Osteoblast (primary cell): ENCODE measurements around the gene VNN1. TPM values are rescaled to one million over a fixed set of nuclear protein-coding genes. Genes with fewer than 3 reads are reported as not detected.

ENCODE experiments used
- DNase-seq: peaks from one replicate; pipeline ENCODE4 v3.0.0; 2011; ENCODE audit warnings: low spot score, mixed read lengths; ENCODE audit not compliant: insufficient read length; ENCODE audit errors: missing footprints
- H2AFZ ChIP-seq: 2 replicates; pipeline ENCODE4 v1.6.0; 2011; ENCODE audit warnings: mild to moderate bottlenecking, low read length
- H3K27ac ChIP-seq: 2 replicates; pipeline ENCODE4 v1.5.1; 2011; ENCODE audit warnings: mild to moderate bottlenecking, low read depth, low read length, moderate library complexity
- H3K27me3 ChIP-seq: 2 replicates; pipeline ENCODE4 v1.6.0; 2012; ENCODE audit warnings: mild to moderate bottlenecking, control low read depth, inconsistent platforms, low read length, moderate library complexity; ENCODE audit not compliant: insufficient read depth
- H3K36me3 ChIP-seq: 2 replicates; pipeline ENCODE4 v1.5.1; 2011; ENCODE audit warnings: mild to moderate bottlenecking, low read length, control low read depth, moderate library complexity; ENCODE audit not compliant: insufficient read depth
- H3K4me1 ChIP-seq: 2 replicates; pipeline ENCODE4 v1.5.1; 2011; ENCODE audit warnings: mild to moderate bottlenecking, low read length, control low read depth, moderate library complexity; ENCODE audit not compliant: insufficient read depth
- H3K4me2 ChIP-seq: 2 replicates; pipeline ENCODE4 v1.6.0; 2011; ENCODE audit warnings: mild to moderate bottlenecking, low read length; ENCODE audit not compliant: insufficient read depth
- H3K4me3 ChIP-seq: fragments of 200-600 bp; sonication (generic); 3 replicates; pipeline ENCODE4 v1.5.1; 2012; ENCODE audit warnings: mild to moderate bottlenecking, low read length, inconsistent platforms; ENCODE audit not compliant: insufficient read depth
- H3K79me2 ChIP-seq: 2 replicates; pipeline ENCODE4 v1.6.0; 2012; ENCODE audit warnings: mild to moderate bottlenecking, low read length, control low read depth, inconsistent platforms; ENCODE audit not compliant: insufficient read depth
- H3K9me3 ChIP-seq: 2 replicates; pipeline ENCODE4 v1.5.1; 2011; ENCODE audit warnings: low read depth, low read length, control low read depth
- H4K20me1 ChIP-seq: 2 replicates; pipeline ENCODE4 v1.6.0; 2012; ENCODE audit warnings: mild to moderate bottlenecking, low read length, control low read depth; ENCODE audit not compliant: insufficient read depth
- CTCF ChIP-seq: IDR thresholded peaks from 2 replicates; pipeline ENCODE4 v1.5.1; 2011; ENCODE audit warnings: mild to moderate bottlenecking, low read depth, low read length, moderate library complexity; ENCODE audit errors: extremely low read depth
- total RNA-seq: library from RNA; depleted of rRNA; stranded (reverse); fragments of >200 nt; gene quantifications from 2 replicates; pipeline ENCODE4 v1.2.3, GENCODE V29; 2012

VNN1 gene
- under 0.01 TPM in 1 of 2 replicates, not detected in the other for total RNA-seq

DNA sequence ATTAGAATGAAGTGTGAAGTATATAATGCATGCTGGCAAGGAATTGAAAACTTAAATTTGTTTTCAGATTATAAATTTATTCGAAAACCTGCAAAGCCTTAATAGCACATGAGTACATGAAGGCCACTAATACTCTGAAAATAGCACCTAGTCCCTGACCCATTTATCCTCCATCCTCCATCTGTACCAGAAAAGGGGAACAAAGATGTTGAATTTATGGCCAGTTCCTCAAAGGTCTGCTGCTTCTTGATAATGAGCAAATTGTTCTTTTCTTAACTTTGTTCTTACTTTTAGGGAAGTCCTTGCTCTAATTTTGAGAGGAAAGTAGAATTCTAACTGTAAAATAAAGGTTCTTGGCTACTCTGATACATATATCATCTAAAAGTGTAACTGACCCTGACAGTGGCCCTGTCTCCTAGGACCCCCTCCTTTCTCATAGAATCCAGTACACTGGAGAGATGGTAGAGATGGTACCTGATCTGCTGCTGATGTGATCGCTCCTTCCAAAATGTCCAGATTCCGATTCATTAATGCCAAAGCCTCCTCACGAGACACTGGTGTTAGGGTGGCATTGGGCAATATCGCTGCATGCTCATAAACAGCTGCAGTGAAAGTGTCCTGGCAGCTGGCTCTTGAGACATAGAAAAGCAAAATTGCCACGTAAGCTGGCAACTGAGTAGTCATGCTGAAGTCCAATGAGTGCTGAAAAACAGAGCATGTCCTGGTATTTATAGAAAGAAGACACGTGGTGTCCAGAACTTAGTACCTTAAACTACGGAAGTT lies at the start of gene VNN1:
Gene VNN1, minus strand, starts transcription at position 704 of the 783 bp plus-strand sequence. Its CDS starts 20 bp downstream, at position 684.
- no peak within 1 kb of the TSS for H3K27ac ChIP-seq
- no peak for DNase-seq

DNA sequence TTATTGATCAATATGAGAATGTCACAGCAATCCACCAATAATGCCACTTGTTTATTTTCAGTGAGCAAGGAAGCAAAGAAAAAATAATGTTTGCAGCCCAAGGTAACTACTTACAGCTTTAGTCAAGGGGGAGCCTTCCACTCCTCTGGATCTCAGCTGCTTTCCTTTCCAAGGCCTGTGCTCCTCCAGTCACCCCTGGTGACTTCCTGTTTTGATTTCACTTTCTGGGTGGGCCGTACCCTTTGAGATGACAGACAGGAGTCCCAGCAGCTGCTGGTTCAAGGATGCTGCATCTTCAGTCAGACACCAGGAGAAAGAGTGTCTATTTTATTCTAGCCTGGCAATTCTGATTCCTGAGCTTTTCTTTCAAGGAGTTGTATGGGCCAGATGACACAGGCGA lies 49.4 kb upstream of the VNN1 start:
- H4K20me1 ChIP-seq: no peaks in the 10 kb centered on the region
- H3K79me2 ChIP-seq: no peaks in the 10 kb centered on the region
- H3K36me3 ChIP-seq: no peaks in the 10 kb centered on the region
- no peak overlapping the region for H3K27ac ChIP-seq
- no peak for DNase-seq
- H3K4me3 ChIP-seq: no peak overlapping the region
- H3K27me3 ChIP-seq: no peaks in the 10 kb centered on the region
- peaks cover 10% of the 10 kb centered on the region for H3K4me1 ChIP-seq
- no peaks in the 10 kb centered on the region for H3K9me3 ChIP-seq
- no peak for TF ChIP-seq CTCF
- H2AFZ ChIP-seq: no peak overlapping the region
- no peak overlapping the region for H3K4me2 ChIP-seq

More for the DNA sequence above, at the start of gene VNN1:
- H3K79me2 ChIP-seq: no peaks in the 10 kb centered on the region
- H3K36me3 ChIP-seq: no peaks in the 10 kb centered on the region
- no peak within 1 kb of the TSS for H3K4me2 ChIP-seq
- H3K27me3 ChIP-seq: peaks cover 2% of the 10 kb centered on the region
- H3K4me3 ChIP-seq: no peak within 1 kb of the TSS
- TF ChIP-seq CTCF: no peak
- H3K9me3 ChIP-seq: no peaks in the 10 kb centered on the region
- H3K4me1 ChIP-seq: peaks cover 7% of the 10 kb centered on the region
- H2AFZ ChIP-seq: no peak within 1 kb of the TSS
- H4K20me1 ChIP-seq: no peaks in the 10 kb centered on the region

DNA sequence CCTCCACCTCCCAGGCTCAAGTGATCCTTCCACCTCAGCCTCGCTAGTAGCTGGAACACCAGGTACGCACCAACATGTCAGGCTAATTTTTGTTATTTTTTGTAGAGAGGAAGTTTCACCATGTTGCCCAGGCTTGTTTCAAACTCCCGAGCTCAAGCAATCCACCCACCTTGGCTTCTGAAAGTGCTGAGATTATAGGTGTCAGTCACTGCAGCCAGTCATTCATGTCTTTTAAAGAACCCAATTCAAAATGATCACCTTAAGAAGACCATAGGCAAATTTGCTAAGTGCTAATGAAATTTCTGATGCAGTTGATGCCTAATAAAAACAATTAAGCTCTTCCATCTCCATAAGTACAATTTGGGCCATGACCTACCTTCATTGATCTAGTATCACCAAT lies 46.4 kb upstream of the VNN1 start:
- no peak for TF ChIP-seq CTCF
- no peak for DNase-seq
- no peaks in the 10 kb centered on the region for H3K36me3 ChIP-seq
- H3K4me1 ChIP-seq: peaks cover 10% of the 10 kb centered on the region
- no peaks in the 10 kb centered on the region for H3K79me2 ChIP-seq
- H2AFZ ChIP-seq: no peak overlapping the region
- no peak overlapping the region for H3K4me3 ChIP-seq
- H4K20me1 ChIP-seq: no peaks in the 10 kb centered on the region
- H3K27ac ChIP-seq: no peak overlapping the region
- H3K27me3 ChIP-seq: peaks cover 7% of the 10 kb centered on the region
- H3K4me2 ChIP-seq: no peak overlapping the region
- no peaks in the 10 kb centered on the region for H3K9me3 ChIP-seq

GRCh38 chr6:132758689-132759088 lies 44.8 kb upstream of the VNN1 start:
- Histone ChIP-seq H4K20me1 (no peaks in the 10 kb centered on the region), H2AFZ (no peak overlapping the region), H3K27ac (no peak overlapping the region), H3K27me3 (peaks cover 7% of the 10 kb centered on the region), H3K4me1 (no peaks in the 10 kb centered on the region), H3K36me3 (no peaks in the 10 kb centered on the region), H3K79me2 (no peaks in the 10 kb centered on the region), H3K4me2 (no peak overlapping the region), H3K4me3 (no peak overlapping the region), H3K9me3 (no peaks in the 10 kb centered on the region)
- no peak for TF ChIP-seq CTCF
- no peak for DNase-seq
